SK-N-MC (cell line): ENCODE data around the gene AACS.

ENCODE experiments used
- EZH2 ChIP-seq: fragments of 200-600 bp; sonication (generic); IDR thresholded peaks from one replicate; pipeline ENCODE4 v1.6.1; 2017; ENCODE audit warnings: antibody characterized with exemption
- POLR2AphosphoS5 ChIP-seq: IDR thresholded peaks from 2 replicates; pipeline ENCODE4 v1.6.1; 2012; ENCODE audit warnings: mild to moderate bottlenecking, low read depth, low read length, borderline replicate concordance

DNA sequence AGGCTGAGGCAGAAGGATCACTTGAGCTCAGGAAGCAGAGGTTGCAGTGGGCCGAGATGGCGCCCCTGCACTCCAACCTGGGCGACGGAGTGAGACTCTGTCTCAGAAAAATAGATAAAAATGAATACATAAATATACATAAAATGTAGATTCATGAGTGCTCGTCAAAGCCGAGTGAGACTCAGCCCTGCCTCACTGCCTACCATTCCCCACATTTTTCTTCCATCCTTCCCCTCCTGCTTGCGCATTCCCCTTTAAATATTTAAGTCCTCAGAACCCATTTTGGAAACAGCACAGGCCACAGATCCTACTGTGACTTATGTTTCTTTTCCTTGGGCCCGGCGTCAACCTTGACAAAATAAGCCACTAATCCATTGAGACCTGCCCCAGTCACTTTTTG, 31.9 kb upstream of the AACS start:
- no peak for TF ChIP-seq POLR2AphosphoS5
- no peak for TF ChIP-seq EZH2
